ENCODE measurements around the gene CPSF2.

DNA sequence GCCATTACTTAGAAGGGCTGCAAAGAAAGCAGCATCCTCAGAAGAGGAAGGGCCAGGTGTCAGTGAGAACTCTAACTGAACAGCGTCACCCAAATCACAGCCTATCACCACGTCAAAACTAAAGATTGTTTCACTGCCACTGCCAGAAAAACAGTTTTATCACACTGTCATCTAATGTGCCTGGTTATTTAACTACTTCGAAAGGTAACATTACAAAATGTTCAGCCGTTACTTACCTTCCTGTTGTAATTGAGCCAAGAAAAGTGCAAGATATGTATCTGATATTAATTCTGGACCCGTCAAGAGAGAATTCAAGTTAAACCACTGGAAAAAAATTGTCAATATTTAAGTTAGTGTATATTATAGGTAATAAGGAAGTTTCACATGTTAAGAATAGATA, 33.3 kb upstream of the CPSF2 start:
- TF ChIP-seq, protein P1, sequence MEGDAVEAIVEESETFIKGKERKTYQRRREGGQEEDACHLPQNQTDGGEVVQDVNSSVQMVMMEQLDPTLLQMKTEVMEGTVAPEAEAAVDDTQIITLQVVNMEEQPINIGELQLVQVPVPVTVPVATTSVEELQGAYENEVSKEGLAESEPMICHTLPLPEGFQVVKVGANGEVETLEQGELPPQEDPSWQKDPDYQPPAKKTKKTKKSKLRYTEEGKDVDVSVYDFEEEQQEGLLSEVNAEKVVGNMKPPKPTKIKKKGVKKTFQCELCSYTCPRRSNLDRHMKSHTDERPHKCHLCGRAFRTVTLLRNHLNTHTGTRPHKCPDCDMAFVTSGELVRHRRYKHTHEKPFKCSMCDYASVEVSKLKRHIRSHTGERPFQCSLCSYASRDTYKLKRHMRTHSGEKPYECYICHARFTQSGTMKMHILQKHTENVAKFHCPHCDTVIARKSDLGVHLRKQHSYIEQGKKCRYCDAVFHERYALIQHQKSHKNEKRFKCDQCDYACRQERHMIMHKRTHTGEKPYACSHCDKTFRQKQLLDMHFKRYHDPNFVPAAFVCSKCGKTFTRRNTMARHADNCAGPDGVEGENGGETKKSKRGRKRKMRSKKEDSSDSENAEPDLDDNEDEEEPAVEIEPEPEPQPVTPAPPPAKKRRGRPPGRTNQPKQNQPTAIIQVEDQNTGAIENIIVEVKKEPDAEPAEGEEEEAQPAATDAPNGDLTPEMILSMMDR (IDR thresholded peaks at IDR 0.05) = no peak
- TF ChIP-seq POLR2A (IDR thresholded peaks at IDR 0.05) = no peak
- TF ChIP-seq EP300 (IDR thresholded peaks at IDR 0.05) = no peak
- no peak for TF ChIP-seq POLR2AphosphoS5 (IDR thresholded peaks at IDR 0.05)

Measured in stomach (tissue), 4 donors.